Neural cell (in vitro differentiated cells): ENCODE results near the gene EVI2A.

Experiments
- POLR2AphosphoS5 ChIP-seq: IDR thresholded peaks from 2 replicates; pipeline ENCODE4 v1.6.1; 2012
- TF ChIP-seq, protein P1 (sequence below): fragments of 450-650 bp; IDR thresholded peaks from 2 replicates; pipeline ENCODE4 v1.5.1; 2014; ENCODE audit warnings: antibody characterized with exemption, mild to moderate bottlenecking, moderate library complexity; ENCODE audit not compliant: poor library complexity, severe bottlenecking

- TF ChIP-seq POLR2AphosphoS5 = no peak
- TF ChIP-seq, protein P1, sequence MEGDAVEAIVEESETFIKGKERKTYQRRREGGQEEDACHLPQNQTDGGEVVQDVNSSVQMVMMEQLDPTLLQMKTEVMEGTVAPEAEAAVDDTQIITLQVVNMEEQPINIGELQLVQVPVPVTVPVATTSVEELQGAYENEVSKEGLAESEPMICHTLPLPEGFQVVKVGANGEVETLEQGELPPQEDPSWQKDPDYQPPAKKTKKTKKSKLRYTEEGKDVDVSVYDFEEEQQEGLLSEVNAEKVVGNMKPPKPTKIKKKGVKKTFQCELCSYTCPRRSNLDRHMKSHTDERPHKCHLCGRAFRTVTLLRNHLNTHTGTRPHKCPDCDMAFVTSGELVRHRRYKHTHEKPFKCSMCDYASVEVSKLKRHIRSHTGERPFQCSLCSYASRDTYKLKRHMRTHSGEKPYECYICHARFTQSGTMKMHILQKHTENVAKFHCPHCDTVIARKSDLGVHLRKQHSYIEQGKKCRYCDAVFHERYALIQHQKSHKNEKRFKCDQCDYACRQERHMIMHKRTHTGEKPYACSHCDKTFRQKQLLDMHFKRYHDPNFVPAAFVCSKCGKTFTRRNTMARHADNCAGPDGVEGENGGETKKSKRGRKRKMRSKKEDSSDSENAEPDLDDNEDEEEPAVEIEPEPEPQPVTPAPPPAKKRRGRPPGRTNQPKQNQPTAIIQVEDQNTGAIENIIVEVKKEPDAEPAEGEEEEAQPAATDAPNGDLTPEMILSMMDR = no peak
Observed at GRCh38 chr17:31275116-31275515, 46.3 kb downstream of the EVI2A start.
